RWPE1 (cell line): ENCODE data around the gene SEPTIN12.

Experiments
- CTCF ChIA-PET: fragments of 350-600 bp; sonication (Branson Sonifier 250); formaldehyde crosslinking; extraction: SDS; loops from one replicate; lab custom pipeline; 2021; lab: Yijun Ruan, JAX
- POLR2A ChIA-PET: fragments of 400-600 bp; formaldehyde crosslinking; extraction: SDS; loops from one replicate; lab custom pipeline; 2020; ENCODE audit warnings: antibody characterized with exemption; ENCODE audit not compliant: low non-redundant PET; lab: Yijun Ruan, JAX
- DNase-seq: peaks from one replicate; pipeline ENCODE4 v3.0.0; 2012; ENCODE audit warnings: low spot score
- H3K27ac ChIP-seq: fragments of 450-650 bp; 2 replicates; pipeline ENCODE4 v1.5.1; 2017
- CTCF ChIP-seq: fragments of 450-650 bp; conservative IDR thresholded peaks from 2 replicates; pipeline ENCODE4 v1.5.1; 2017; ENCODE audit warnings: low read depth, mild to moderate bottlenecking

Gene SEPTIN12

GRCh38 chr16:4803898-4804762 lies 16.0 kb upstream of the SEPTIN12 start:
- ChIA-PET POLR2A (no interaction called here), CTCF (interaction anchor here (0.7 kb wide), 1 partner anchor 16 kb away, joined by 3 read pairs; the partner anchor contains the start of gene SEPTIN12)
- no peak for TF ChIP-seq CTCF
- DNase-seq = no peak
- peak overlapping the region; percentile 98 for H3K27ac ChIP-seq

DNA sequence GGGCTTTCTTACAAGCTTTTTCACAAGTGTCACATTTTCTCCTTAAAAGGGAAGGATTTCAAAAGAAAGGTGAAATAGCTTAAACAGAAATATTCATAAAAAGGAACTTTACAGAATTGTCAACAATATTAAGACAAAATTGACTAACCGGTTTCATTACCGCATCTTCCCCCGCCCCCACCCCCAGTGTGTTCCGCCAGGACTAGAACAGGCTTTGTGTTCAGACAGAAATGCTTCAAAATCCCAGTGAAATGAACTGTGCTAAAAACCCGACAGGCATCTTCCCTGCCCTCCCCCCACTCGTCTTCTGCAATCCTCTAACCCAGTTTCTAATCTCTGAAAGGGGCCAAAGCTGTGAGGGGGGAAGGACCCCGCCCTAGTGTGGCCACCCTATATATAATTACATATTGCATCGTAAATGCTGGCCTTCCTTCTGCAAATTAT lies 15.3 kb upstream of the SEPTIN12 start:
- peak overlapping the region; percentile 98 for H3K27ac ChIP-seq
- DNase-seq = no peak
- ChIA-PET CTCF (interaction anchor here (0.7 kb wide), 1 partner anchor 16 kb away, joined by 3 read pairs; the partner anchor contains the start of gene SEPTIN12), POLR2A (interaction anchor here (0.6 to 1.4 kb wide), 2 partner anchors 17 to 39 kb away, joined by 3 to 5 read pairs; no protein-coding TSS in a partner anchor)
- TF ChIP-seq CTCF = no peak

DNA sequence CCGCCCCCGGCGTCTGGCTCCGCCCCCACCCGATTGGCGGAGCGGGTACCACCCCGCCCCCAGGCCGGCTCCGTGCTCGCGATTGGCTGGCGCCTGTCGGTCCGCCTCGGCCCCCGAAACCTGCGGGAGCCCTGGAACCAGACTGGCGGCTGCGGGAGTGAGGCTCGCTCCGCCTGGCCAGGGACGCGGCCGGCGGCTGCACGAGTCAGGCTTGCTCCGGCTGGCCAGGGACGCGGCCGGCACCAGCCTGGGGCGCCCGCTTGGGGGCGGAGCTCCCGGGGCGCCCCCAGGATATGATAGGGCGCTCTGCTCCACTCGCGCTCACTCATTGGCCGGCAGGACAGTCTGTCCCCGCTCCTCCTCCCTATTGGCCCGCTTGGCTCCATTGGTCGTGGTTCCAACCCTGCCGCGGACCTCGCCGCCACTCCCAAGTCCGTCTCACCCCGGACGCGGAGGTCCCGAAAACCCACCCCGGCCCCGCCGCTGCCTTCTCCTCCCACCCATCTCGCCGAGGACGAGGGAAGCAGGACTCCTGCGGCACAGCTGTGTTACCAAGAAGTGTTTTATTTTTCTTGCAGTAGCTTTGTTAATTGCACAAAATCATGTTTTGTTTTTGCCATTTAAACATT lies 14.6 kb upstream of the SEPTIN12 start:
- DNase-seq = peak; percentile 99
- H3K27ac ChIP-seq = peak overlapping the region; percentile 98
- ChIA-PET POLR2A (interaction anchor here (0.6 to 1.4 kb wide), 2 partner anchors 16 to 39 kb away, joined by 3 to 5 read pairs; no protein-coding TSS in a partner anchor), CTCF (no interaction called here)
- no peak for TF ChIP-seq CTCF

- ChIA-PET CTCF (no interaction called here), POLR2A (interaction anchor here (1.4 kb wide), 1 partner anchor 40 kb away, joined by 3 read pairs; no protein-coding TSS in a partner anchor)
- peak; percentile 88 for DNase-seq
- H3K27ac ChIP-seq = peak within 1 kb of the TSS; percentile 98
- no peak for TF ChIP-seq CTCF
Observed at GRCh38 chr16:4801962-4802658, 14.0 kb upstream of the SEPTIN12 start, which contains the start of gene ROGDI. TSS of gene ROGDI (minus strand) at chr16:4802633. CDS start at chr16:4802571, 62 bp downstream.

DNA sequence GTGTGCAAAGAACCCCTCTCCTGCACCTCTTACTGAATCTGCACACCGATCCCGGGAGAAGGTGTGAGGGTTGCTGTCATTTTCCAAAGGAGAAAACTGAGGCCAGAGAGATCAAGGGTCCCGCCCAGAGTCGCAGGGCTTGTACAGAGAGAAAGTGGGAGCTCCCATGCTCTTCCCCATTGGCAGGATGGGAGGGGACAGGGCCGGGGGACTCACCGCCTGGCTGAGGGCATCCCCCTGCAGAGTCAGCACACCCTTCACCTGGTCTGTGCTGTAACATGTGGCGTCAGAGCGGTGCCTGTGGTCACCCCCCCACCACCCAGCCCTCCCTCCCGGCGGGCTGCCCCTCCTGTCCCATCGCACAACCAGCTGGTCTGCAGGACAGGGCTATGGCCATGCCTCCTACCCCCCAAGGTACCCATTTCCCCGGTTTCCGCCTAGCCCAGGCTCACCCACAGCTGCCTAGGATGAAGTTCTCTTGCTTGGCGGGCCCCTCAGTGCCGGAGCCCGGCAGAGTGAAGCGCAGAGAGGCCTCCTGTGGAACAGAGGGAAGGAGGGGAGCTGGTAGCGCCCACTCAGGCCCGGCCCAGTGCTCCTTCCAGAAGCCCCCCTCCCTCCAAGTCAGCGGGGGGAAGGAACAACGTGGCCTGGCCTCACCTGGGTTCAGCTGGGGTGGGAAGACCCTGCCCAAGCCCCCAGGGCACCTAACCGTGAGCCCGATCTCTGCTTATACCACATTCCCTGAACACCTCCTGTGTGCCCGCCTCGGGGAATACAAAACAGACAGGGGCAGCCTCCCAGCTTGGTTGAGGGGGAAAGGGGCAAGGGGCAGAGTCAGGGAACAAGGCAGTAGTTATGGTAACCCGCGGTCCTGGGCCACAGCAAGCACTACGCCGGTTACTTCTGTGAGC lies 13.2 kb upstream of the SEPTIN12 start:
- CTCF ChIA-PET = no interaction called here
- POLR2A ChIA-PET = no interaction called here
- DNase-seq = no peak
- peak overlapping the region; percentile 98 for H3K27ac ChIP-seq
- no peak for TF ChIP-seq CTCF
